Measurements from ENCODE around the gene ATG10. TPM values are rescaled to one million over a fixed set of nuclear protein-coding genes. Genes with fewer than 3 reads are reported as not detected.

The ATG10 gene
- total RNA-seq, 4 donors from 2014 or later, result 6.0 to 16.4 (median 10.2) TPM

GRCh38 chr5:82234885-82235284, 263.1 kb downstream of the ATG10 start:
- Histone ChIP-seq H3K36me3 (no peaks in the 10 kb centered on the region), H3K4me1 (no peaks in the 10 kb centered on the region), H3K4me3 (no peak overlapping the region), H3K27ac (no peak overlapping the region), H3K9me3 (no peaks in the 10 kb centered on the region), H3K27me3 (no peaks in the 10 kb centered on the region)
- TF ChIP-seq POLR2AphosphoS5 (IDR thresholded peaks at IDR 0.05), result no peak
- TF ChIP-seq EP300 (IDR thresholded peaks at IDR 0.05), result no peak
- TF ChIP-seq, protein P1, sequence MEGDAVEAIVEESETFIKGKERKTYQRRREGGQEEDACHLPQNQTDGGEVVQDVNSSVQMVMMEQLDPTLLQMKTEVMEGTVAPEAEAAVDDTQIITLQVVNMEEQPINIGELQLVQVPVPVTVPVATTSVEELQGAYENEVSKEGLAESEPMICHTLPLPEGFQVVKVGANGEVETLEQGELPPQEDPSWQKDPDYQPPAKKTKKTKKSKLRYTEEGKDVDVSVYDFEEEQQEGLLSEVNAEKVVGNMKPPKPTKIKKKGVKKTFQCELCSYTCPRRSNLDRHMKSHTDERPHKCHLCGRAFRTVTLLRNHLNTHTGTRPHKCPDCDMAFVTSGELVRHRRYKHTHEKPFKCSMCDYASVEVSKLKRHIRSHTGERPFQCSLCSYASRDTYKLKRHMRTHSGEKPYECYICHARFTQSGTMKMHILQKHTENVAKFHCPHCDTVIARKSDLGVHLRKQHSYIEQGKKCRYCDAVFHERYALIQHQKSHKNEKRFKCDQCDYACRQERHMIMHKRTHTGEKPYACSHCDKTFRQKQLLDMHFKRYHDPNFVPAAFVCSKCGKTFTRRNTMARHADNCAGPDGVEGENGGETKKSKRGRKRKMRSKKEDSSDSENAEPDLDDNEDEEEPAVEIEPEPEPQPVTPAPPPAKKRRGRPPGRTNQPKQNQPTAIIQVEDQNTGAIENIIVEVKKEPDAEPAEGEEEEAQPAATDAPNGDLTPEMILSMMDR (IDR thresholded peaks at IDR 0.05), result no peak
- no peak for TF ChIP-seq POLR2A (IDR thresholded peaks at IDR 0.05)
- 63 to 66% methylated on average over 5 of the region's 5 CpGs for WGBS, 2 donors (ENCODE audit: low coverage in 1 of 2)
- no peak for ATAC-seq

GRCh38 chr5:82244151-82244550, 272.3 kb downstream of the ATG10 start:
- Histone ChIP-seq H3K4me1 (no peaks in the 10 kb centered on the region), H3K27ac (no peak overlapping the region), H3K27me3 (no peaks in the 10 kb centered on the region), H3K4me3 (no peak overlapping the region), H3K36me3 (no peaks in the 10 kb centered on the region), H3K9me3 (peaks cover 0 to 6% (median 0%) of the 10 kb centered on the region in 3 donors)
- no peak for ATAC-seq
- no peak for TF ChIP-seq POLR2AphosphoS5 (IDR thresholded peaks at IDR 0.05)
- TF ChIP-seq, protein P1 (IDR thresholded peaks at IDR 0.05), result no peak
- no peak for TF ChIP-seq EP300 (IDR thresholded peaks at IDR 0.05)
- no peak for TF ChIP-seq POLR2A (IDR thresholded peaks at IDR 0.05)
- WGBS, 2 donors (ENCODE audit: low coverage in 1 of 2), result 94 to 100% methylated on average over 2 of the region's 2 CpGs

DNA sequence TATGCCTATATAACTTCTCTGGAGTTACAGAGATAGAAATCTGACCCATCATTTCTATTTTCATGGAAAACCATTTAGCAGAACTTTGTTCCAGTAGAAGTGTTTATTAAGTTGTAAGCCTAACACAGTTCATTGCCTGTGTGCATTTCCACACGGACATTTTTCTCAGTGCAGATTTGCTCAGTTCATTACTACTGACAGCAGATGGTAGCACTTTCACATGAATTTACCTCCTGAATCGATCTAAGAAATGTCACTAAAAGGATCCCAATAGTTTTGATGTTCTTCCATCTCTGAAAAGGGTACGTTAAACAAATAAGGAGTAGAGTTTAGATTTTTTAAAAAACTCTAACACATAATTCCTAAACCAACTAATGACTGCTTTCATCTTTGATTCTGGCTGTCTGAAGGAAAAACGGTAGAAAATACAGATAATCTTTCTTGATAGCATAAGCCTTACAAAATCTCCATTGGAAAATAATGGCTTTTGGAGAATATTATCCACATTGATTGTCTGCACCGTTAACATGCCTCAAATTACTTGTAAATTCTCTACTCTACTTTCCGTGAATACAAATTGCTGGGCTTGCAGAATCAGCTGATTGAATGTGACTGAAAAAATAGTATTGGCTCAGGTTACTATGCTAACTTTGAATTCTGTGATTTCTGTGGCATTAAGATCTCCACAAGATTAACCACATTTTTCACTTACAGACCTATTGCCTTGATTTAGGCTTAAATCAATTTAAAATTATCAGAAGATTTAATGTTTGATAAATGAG, 273.2 kb downstream of the ATG10 start:
- H3K9me3 ChIP-seq, result peaks cover 0 to 6% (median 0%) of the 10 kb centered on the region in 3 donors
- no peaks in the 10 kb centered on the region for H3K27me3 ChIP-seq
- H3K27ac ChIP-seq, result no peak overlapping the region
- H3K4me3 ChIP-seq, result no peak overlapping the region
- H3K36me3 ChIP-seq, result no peaks in the 10 kb centered on the region
- WGBS, 2 donors (ENCODE audit: low coverage in 1 of 2), result 62 to 69% methylated on average over 6 of the region's 6 CpGs
- no peaks in the 10 kb centered on the region for H3K4me1 ChIP-seq
- ATAC-seq, result no peak
- no peak for TF ChIP-seq POLR2AphosphoS5 (IDR thresholded peaks at IDR 0.05)
- TF ChIP-seq POLR2A (IDR thresholded peaks at IDR 0.05), result no peak
- TF ChIP-seq, protein P1 (IDR thresholded peaks at IDR 0.05), result no peak
- no peak for TF ChIP-seq EP300 (IDR thresholded peaks at IDR 0.05)

GRCh38 chr5:82246960-82247574, 275.2 kb downstream of the ATG10 start:
- no peak overlapping the region for H3K27ac ChIP-seq
- TF ChIP-seq POLR2A (IDR thresholded peaks at IDR 0.05) (no peak), POLR2AphosphoS5 (IDR thresholded peaks at IDR 0.05) (no peak), EP300 (IDR thresholded peaks at IDR 0.05) (no peak)
- TF ChIP-seq, protein P1 (IDR thresholded peaks at IDR 0.05), result no peak
- no peaks in the 10 kb centered on the region for H3K27me3 ChIP-seq
- ATAC-seq, result no peak
- H3K9me3 ChIP-seq, result peaks cover 0 to 6% (median 0%) of the 10 kb centered on the region in 3 donors
- H3K36me3 ChIP-seq, result no peaks in the 10 kb centered on the region
- WGBS, 2 donors (ENCODE audit: low coverage in 1 of 2), result 90 to 91% methylated on average over 1 of the region's 1 CpG
- no peaks in the 10 kb centered on the region for H3K4me1 ChIP-seq
- H3K4me3 ChIP-seq, result no peak overlapping the region

GRCh38 chr5:82252744-82253143, 280.9 kb downstream of the ATG10 start:
- Histone ChIP-seq H3K36me3 (peaks cover 0 to 17% of the 10 kb centered on the region in 2 donors), H3K4me1 (peaks cover 0 to 8% (median 0%) of the 10 kb centered on the region in 3 donors), H3K27ac (no peak overlapping the region), H3K4me3 (no peak overlapping the region), H3K27me3 (no peaks in the 10 kb centered on the region), H3K9me3 (no peaks in the 10 kb centered on the region)
- TF ChIP-seq, protein P1 (IDR thresholded peaks at IDR 0.05), result no peak
- TF ChIP-seq POLR2AphosphoS5 (IDR thresholded peaks at IDR 0.05) (no peak), EP300 (IDR thresholded peaks at IDR 0.05) (no peak), POLR2A (IDR thresholded peaks at IDR 0.05) (no peak)
- no peak for ATAC-seq

All from gastroesophageal sphincter (tissue), 4 donors.